HG03045 (cell line): ENCODE measurements around the gene DLGAP1.

Experiments
- ATAC-seq: cut with Tn5 transposase; IDR thresholded peaks from one replicate; pipeline ENCODE4 v1.9.1; 2021; ENCODE audit warnings: mild to moderate bottlenecking, moderate library complexity; ENCODE audit not compliant: unreplicated experiment

DLGAP1 gene

GRCh38 chr18:4246374-4246773 lies 208.7 kb downstream of the DLGAP1 start:
- no peak for ATAC-seq

- ATAC-seq, result no peak
Measured at GRCh38 chr18:4245456-4245855, 209.7 kb downstream of the DLGAP1 start.

DNA sequence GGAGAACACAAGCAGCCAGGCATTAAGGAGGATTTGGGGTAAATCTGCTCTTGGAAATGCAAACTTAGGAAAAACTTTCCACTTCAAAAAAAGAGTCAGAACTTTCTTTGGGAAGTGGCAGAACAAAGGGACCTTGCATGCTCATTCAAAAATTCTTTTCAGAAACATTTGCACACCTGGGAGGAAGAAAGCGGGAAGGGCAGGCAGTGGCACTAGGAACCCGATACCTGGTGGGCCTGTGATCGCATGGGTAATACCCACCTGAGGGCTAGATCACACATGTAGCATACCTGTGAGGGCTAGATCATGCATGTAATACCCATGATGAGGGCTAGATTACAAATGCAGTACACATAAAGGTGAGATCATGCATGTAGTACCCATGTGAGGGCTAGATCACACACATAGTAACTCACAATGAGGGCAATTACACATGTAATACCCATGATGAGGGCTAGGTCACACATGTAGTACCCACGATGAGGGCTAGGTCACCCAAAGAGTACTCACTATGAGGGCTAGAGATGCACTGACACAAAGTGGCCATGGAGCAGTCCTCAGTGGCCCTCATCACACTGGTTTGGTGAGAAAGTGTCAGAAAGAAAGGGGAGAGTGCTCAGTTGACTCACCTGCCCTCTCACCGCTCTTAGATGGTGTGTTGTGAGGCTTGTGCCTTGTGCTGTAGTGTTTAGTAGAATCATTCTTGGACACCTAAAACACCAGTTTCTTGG lies 212.5 kb downstream of the DLGAP1 start:
- ATAC-seq, result no peak

DNA sequence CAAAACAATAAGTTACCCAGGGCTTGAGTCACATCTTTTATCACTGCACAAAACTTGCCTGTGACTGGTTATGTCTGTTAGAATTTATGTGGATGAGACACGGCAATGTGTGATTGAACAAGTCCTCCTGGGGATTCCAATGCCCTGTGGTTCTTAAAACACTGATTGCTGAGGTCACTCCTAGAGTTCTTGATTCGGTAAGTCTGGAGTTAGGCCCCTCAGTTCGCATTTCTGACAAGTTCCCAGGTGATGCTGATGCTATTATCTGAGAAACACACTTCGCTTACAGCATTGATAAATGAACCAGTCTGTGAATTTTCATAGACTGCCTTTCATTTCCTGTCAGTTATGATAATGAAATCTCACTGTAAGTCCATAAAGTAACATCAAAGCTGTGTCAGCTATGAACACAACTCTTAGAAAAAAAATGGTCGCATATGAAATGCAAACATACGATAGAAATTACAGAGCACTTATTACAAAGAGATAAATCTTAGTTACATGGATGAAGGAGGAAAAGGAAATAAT lies 214.0 kb downstream of the DLGAP1 start:
- no peak for ATAC-seq

DNA sequence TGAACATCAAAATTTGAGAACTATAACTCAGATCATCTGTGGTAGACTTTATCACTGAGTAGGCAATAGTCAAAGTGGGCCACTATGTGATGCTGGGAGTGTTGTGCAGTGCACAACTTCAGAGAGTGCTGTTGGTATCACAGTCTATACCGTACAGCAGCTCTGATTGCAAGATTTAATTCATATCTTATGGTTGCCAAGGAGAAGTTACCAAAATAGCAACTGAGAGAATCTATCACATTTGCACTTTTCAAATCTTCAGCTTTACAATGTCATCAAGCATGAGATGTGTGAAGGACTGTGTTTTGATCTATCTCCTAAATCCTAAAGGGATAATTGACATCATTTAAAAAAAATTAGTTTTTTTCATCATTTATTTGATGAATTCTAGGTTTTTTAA lies 216.1 kb downstream of the DLGAP1 start:
- ATAC-seq, result no peak

- ATAC-seq, result no peak
Measured at GRCh38 chr18:4237664-4238041, 217.5 kb downstream of the DLGAP1 start.

DNA sequence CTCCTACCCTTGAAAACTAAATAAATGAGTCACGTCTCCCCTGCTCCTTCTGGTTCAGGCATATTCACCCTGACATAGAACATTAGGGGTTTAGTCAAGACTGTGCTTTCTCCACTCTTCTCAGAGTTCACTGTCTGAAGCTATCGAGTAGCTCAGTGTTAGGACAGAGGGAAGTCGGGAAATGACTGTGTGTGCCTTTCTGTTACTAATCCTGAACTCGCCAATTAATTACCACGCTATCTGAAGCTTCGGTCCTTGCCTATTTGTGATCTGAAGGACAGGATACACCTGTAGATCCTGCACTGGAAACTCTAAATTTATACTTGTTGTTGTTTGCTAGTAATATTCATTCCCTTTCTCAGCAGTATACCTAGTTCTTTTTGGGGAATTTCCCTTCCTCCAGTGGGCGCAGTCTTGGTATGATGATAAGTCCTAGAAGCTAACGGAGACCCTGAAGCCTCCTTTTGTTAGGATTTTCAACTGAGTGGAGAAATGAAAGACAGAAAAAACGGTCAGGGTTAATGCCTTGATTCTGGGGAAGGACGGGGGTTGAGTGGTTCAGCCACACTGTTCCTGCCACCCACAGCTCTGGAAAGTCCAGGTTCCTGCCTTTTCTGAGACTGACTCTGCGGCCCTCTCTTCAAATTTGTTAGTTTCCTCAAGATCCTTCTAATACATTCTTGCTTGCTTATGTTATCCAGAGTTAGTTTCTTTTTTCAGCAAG lies 218.0 kb downstream of the DLGAP1 start:
- ATAC-seq, result no peak

- no peak for ATAC-seq
Measured at GRCh38 chr18:4233468-4233867, 221.6 kb downstream of the DLGAP1 start.

- no peak for ATAC-seq
Measured at GRCh38 chr18:4232656-4233055, 222.5 kb downstream of the DLGAP1 start.

DNA sequence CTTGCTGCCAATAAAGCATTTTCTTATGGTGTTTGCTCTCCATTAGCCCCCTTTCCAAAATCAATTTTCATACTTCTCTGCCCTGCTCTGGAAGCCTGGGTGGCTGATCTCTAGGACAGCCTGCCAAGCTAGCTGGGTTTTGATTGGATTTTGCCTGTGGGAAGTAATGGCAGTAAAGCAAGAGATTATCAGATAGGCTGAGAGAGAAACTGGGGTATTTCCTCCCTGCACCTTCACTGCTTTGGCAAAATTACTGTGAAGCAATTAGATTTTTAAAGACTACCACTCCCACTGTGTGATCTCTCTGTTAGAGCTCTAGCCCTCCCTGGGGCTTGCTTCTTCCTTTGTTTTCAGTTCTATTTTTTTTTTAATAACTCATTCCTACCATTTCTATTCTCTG lies 223.8 kb downstream of the DLGAP1 start:
- ATAC-seq, result no peak

DNA sequence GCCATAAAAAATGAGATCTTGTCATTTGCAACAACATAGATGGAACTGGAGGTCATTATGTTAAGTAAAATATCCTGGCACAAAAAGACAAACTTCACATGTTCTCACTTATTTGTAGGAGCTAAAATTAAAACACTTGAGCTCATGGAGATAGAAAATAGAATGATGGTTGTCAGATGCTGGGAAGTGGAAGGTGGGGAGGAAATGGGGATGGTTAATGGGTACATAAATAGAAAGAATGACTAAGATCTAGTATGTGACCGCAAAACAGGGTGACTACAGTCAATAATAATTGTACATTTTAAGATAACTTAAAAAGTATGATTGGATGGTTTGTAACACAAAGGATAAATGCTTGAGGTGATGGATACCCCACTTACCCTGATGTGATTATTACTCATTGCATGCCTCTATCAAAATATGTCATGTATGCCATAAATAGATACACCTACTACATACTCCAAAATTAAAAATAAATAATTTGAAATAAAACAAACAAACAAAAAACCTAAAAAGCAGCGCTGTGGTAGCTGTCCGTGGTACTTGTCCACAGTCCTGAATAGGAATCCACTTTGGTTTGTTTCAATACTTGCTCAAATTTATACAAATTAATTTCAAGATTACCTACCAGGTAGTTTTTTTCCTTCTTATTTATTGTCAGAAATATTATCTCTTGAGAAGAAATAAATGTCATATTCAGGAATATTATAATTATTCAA lies 224.5 kb downstream of the DLGAP1 start:
- no peak for ATAC-seq

DNA sequence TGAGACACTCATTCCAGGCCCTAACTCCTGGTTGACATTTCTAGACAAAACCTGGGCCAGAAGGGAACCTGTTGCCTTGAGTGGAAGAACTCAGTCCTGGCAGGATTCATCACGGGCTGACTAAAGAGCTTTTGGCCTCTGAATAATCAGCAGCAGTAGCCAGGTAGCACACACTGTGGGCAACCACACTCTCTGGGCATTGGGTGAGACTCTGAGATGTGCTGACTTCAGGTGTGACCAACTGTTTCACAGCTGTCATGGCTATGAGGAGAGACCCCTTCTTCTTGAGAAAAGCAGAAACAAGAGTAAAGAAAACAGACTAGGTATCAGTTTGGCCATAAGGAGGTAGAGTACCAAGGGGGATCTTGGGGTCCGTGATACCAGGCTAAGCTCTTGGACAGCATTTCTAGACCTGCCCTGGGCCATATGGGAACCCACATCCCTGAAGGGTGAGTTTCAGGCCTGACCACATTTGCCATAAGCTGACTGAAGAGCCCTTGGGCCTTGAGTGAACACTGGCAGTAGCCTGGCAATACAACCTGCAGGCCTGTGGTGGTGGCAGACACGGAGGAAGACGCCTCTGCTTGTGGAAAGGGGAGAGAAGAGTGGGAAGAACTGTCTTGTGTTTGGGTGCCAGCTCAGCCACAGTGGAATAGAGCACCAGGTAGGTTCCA lies 230.9 kb downstream of the DLGAP1 start:
- no peak for ATAC-seq

DNA sequence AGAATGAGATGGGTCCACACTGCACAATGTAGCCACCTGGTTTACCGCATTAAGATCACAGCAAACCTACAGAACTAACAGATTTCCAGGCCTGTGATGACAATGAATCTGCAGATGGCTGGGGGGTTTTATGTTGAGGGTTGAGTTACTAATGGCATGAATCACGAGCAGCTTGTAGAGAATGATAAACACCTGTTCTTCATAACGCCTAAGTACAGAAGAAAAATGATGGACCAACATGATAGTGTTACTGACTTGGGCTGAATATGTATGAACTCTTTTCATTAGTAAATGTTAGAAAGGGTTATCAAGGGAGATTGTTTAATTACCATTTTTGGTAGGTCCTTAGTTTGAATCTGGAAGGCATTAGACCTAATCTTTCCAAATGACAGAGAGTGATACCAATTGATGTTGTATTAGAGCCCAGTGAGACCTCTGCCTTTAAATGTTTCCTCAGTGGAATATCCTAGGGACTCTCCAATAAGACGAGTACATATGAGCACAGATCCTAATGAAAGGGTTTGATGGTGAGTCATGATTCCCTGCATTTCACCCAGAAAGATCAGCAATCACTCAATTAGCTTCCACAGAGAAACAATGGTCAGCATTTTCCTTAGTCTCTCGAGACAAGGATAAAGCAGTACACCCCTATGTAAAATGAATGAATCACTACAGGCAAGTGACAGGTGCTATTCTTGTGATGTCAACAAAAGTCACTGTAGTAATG lies 243.8 kb downstream of the DLGAP1 start:
- no peak for ATAC-seq

DNA sequence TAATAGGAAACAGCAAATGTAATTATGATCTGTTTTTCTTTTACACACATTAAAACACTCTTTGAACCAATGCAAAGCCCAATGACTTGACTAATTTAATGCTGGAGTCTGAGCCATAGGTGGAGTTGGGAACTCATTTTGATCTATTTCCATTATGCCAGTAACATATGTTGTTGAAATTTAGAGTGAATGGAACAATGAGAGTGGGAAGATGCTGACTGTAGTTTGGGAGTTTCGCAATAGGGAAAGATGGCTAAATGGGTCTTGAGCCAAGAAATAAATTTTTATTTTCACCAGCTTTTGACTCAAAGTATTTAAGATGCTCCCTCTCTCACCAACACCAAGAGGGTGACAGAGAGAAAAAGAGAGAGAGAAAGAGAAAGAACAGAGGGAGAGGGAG lies 246.7 kb downstream of the DLGAP1 start:
- no peak for ATAC-seq

DNA sequence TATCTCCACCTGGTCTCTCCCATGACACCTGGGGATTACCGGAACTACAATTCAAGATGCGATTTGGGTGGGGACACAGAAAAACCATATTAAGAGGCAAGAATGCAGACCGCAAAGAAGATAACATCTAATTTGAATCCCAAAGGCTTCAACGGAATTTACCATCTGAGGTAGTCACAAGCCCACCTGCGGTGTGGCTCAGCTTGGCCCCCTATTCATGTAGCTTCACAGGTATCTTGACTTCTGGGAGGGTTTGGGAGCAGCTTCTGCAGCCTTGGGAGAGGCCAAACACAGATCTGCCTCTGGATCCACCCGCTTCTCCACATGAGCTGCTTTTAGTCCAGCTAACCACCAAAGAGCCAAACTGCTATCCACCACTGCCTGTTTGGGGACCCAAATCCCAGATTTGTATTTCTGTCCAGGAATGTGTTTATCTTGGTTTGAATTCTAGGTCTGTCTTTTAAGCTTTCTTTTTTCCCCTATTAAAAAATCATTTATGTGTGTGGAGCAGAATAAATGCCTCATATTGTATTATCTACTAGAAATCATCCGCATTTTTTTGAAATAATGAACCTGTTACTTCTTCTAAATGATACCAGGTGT lies 247.6 kb downstream of the DLGAP1 start:
- no peak for ATAC-seq

DNA sequence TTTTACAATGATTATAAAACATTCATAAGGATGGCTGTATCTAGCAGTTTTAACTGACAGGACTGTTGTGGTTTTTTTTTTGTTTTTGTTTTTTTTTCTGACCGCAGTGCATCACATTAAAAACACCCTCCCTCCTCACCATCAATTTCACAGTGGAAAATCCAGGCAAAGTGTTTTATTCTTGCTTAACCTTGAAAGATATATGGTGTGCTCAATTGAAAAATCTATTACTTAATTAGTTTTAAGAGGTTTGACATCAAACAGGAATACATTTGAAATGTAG lies 250.7 kb downstream of the DLGAP1 start:
- no peak for ATAC-seq

DNA sequence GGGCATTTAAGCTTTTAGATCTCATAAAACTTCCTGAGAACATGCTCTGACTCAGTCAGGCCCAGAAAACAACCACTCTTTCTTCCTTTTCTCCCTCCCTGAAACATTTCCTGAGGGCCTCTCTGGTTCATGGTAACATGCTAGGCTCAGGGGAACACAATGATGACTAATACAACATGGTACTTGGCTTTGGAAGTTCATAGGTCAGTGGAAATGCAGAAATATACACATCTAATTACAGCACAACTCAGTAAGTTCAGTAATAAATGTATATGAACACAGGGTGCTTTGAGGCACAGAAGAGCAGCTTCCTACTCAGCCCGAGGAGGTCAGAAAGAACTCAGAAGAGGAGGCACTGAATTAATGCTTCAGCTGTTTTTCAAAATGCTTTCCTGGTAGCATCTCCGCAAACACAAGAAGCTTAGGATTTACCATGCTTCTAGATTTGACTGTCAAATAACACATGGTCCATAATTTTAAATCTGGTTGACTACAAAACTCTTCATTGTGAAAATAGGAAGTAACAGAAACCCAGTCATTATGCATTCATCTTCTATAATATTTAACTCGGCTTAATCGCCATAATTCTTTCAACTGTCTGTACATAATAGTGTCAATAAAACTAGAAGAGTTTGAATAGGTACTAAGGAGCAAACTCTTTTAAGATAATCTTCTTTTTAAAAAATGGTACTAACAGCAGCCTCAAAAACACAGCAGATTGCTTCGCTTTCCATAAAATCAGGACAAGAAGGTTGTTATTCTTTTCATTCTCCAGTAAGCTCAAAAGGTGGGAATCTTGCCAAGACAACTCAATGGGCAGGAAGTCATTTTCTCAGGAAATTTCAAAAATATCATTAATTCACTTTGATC lies 251.3 kb downstream of the DLGAP1 start:
- no peak for ATAC-seq

- ATAC-seq, result no peak
Measured at GRCh38 chr18:4200399-4200798, 254.7 kb downstream of the DLGAP1 start.

- ATAC-seq, result no peak
Measured at GRCh38 chr18:4198956-4199355, 256.2 kb downstream of the DLGAP1 start.
